ENCODE data around the gene CMPK2.
A peak's percentile ranks its signal among the peaks of the same experiment; 100 is the strongest.
"Not testable (repeated sequence)": the region's sequence is repeated elsewhere in the genome, so short reads cannot be mapped to it uniquely, and the experiment has no call there.

The CMPK2 gene

DNA sequence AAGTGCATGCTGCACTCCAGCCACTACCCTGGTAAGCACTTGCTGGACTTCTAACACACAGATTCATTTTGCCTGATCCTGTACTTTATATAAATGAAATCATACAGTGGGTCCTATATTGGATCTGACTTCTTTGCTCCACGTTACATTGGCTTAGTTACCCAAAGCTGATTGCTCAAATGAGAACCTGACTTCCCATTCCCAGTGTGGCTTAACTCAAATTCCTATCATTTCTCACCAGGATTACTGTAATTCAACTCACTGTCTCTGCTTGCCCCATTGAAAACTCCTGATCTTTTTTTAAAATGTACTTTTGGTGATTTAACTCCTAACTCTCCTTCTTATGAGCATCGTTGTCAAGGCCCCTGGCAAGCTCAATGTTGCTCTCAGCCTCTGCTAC, 13.3 kb upstream of the CMPK2 start:
- no peak for DNase-seq

DNA sequence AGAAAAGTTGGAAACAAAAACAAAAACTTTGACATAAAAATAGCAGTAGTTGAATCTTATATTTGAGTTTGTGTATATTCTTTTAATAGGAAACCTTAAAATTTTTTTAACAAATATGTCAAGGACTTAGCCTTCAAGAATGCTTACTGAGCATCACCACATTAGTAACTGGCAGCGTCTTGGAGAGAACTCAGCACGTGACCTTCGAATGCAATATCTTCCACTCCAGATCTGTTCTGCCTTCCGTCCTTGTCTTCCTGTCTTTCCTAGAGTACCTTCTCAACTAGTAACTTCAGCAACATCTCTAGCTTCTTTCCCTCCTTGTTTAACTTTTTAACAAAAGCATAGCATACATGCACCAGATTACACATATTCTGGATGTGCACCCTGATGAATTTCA, 12.8 kb upstream of the CMPK2 start:
- DNase-seq, result no peak

DNA sequence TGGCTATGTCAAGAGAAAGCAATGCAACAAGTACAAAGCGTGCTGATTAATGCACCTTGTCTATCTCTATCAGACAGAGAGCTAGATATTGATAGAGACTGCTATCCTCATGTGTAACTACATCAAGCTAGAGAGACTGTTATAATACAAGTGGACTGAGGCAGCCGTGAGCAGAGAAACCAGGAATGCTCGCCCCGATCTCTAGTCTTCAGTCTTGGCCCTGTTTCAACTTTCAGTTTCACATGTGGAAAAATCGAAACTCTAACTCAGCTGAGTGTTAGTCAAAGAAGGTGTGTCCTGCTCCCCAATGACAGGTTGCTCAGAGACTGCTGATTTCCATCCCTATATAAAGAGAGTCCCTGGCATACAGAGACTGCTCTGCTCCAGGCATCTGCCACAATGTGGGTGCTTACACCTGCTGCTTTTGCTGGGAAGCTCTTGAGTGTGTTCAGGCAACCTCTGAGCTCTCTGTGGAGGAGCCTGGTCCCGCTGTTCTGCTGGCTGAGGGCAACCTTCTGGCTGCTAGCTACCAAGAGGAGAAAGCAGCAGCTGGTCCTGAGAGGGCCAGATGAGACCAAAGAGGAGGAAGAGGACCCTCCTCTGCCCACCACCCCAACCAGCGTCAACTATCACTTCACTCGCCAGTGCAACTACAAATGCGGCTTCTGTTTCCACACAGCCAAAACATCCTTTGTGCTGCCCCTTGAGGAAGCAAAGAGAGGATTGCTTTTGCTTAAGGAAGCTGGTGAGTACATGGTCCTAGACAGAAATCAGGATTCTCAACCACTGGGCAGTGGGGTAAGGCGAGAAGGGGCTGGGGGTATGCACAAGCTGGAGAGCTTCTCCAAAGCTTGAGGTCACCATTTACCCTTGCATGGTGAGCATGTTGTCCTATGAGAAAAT, 11.9 kb upstream of the CMPK2 start, which contains the start of gene RSAD2:
RSAD2 (plus strand) TSS at position 376 of the 903 bp plus-strand sequence; CDS start at position 400, 24 bp downstream.
- DNase-seq, result peak; percentile 45

DNA sequence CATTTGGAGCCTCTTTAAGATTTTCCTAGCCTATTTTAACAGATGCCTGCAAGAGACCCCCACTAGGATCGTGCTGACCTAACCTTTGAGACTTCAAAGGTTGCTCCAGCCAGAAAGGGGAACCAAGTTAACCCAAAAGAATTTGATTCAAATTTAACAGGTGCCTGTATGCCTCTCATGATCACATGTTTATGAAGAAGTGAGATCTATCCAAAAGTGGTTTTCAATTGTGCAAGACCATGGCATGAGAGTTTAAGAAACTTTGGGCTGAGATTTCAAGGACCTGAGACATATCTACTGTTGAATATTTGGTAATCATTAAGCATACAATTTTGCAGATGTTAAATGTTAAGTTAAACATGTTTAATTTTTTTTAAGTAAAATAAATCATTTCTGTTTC, 10.6 kb upstream of the CMPK2 start:
- DNase-seq, result no peak

DNA sequence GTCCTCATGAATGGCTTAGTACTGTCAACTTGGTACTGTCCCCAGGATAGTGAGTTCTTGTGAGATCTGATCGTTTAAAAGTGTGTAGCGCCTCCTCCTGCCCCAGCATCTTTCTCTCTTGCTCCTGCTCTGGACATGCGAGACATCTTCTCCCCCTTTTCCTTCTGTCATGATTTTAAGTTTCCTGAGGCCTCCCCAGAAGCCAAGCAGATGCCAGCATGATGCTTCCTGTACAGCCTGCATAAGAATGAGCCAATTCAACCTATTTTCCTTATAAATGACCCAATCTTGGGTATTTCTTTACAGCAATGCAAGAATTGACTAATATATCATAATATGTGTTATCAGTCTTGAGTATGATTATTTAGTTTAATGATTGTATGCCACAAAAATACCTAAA, 8.3 kb upstream of the CMPK2 start:
- DNase-seq, result no peak

DNA sequence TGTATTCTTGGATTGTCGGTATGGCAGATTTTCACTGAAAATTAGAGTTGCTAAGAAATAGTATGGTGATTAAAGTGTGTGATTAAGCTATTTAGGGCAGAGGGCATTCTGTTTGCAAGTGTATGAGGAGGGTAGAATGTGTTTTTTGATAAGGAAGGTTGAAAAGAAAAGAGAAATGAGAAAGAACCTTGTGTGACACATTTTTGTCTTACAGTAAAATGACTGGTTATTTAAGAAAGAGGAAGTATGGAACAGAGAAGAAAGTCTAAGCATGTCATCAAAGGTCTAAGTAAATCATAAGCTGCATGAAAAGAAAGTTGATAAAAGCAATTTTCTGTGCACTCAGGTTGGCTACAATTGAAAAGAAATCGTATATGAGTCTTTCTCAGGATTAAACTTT, 6.7 kb upstream of the CMPK2 start:
- DNase-seq, result no peak

DNA sequence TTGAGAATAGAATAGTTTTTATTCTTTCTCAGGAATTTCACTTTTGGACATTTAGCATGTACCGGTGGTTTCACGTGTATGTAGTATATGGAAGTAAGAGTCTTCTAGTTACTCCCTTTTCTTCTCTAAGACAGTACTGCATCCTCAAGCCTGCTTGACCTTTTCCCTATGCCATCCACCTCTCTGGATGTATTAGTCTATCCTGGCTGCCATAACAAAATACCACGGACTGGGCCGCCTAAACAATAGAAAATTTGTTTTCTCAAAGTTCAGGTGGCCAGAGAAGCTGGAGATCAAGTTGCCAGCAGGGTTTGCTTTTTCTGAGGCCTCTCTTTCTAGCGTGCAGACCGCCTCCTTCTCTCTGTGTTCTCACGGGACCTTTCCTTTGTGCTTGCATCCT, 1.3 kb upstream of the CMPK2 start:
- no peak for DNase-seq

DNA sequence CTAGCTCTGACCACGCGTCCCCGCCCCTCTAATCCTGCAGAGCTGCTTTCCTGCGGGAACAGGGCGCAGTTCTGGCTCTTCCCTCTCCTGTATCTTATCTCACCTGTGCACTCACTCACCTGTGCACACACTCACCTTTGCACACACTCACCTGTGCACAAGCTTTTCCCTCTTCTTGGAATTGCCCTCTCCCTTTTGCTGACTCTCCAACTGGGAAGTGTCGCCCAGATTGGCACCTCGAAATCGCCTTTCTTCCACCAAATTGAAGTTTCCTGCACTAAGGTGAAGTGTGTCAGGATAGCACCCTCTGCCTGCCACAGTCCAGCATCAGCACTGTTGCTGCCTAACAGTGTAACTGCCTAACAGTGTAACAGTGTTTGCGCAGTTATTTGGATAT, 566 bp upstream of the CMPK2 start:
- peak; percentile 5 for DNase-seq

DNA sequence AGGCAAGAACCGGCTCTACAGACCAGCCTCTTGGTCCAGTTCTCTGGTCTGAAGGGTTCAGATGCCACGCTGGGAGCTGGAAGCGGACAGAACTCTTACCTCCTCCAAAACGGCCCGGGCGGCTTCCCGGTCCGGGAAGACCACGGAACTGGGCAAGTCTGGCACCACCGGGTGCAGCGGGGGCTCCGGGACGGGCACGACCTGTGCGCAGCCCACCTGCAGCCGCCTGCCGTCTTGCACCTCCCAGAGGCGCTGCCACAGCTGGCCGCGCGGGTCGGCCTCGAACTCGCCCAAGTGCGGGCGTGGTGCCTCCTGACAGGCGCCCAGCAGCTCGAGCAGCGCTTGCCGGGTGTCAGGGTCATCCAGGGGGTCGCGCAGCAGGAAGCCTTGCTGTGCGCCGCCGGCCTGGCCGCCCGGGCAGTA, 773 bp downstream of the CMPK2 start:
- no peak for DNase-seq

DNA sequence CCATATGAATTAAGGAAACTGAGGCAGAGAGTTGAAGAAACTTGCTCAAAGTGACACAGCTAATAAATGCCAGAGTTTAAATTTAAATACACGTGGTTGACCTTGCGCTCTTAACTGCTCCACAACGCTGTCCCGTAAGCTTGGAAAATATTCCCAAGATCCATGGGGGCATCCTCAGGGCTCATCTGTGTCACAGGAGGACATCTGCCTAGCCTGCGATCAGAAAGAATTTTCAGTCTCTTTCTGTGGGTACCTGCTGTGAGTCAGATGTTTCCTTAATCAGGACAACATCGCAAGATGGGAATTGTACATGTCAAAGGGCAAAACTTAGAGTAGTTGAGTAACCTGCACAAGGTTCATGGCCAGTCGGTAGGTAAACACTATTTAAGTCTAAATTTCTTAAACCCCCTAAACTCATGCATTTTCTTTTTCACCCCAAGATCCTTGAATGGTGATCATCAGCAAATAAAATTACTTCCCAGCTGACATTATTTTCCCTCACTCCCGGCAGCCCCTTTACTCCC, 1.4 kb downstream of the CMPK2 start:
- no peak for DNase-seq

DNA sequence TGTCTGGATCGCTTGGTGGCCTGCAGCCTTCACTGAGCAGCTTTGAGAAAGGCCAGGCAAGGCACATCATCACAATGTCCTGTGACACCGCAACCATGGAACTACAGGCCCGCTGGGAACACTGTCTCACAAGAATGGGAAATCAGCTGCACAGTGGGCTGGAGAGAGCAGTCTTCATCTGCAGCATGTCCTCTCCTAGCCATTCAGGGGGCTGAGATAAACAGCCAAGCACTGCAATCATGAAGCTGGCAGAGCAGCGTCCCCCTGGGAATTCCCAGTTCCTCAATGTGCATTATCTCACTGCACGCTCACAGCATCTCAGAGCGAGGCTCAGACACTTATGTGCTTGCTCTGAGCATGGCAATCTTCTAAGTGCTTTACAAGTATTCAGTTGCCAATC, 1.9 kb downstream of the CMPK2 start:
- no peak for DNase-seq

DNA sequence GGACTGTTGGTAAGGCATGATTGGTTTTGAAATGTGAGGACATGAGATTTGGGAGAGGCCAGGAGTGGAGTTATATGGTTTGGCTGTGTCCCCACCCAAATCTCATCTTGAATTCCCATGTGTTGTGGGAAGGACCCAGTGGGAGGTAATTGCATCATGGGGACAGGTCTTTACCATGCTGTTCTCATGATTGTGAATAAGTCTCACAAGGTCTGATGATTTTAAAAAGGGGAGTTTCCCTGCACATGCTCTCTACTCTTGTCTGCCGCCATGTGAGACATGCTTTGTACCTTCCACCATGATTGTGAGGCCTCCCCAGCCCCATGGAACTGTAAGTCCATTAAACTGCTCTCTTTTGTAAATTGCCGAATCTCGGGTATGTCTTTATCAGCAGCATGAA, 5.4 kb downstream of the CMPK2 start:
- no peak for DNase-seq

DNA sequence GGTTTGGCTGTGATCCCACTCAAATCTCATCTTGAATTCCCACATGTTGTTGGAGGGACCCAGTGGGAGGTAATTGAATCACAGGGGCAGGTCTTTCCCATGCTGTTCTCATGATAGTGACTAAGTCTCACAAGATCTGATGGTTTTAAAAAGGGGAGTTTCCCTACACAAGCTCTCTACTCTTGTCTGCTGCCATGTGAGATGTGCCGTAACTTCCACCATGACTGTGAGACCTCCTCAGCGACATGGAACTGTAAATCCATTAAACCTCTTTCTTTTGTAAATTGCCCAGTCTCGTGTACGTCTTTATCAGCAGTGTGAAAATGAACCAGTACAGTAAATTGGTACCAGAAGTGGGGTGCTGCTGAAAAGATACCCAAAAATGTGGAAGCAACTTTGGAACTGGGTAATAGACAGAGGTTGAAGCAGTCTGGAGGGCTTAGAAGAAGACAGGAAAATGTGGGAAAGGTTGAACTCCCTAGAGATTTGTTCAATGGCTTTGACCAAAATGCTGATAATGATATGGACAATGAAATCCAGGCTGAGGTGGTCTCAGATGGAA, 7.2 kb downstream of the CMPK2 start:
- not testable (repeated sequence) for DNase-seq

DNA sequence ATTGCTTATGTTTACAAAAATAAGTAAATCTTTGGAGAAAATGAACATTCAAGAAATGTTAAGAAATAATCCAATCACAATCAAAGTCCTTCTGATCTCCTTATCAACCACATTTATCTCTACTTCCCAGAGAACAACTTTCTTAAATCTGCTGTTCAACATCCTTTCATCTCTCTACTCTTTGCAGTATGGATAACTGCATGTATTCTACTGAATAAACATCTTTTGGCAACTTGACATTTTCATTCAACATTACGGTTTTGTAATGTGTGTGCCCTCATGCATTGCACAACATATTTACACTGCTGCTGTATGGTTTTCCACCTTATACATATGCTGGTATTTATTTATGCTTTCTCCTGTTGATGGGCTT, 9.2 kb downstream of the CMPK2 start:
- no peak for DNase-seq

DNA sequence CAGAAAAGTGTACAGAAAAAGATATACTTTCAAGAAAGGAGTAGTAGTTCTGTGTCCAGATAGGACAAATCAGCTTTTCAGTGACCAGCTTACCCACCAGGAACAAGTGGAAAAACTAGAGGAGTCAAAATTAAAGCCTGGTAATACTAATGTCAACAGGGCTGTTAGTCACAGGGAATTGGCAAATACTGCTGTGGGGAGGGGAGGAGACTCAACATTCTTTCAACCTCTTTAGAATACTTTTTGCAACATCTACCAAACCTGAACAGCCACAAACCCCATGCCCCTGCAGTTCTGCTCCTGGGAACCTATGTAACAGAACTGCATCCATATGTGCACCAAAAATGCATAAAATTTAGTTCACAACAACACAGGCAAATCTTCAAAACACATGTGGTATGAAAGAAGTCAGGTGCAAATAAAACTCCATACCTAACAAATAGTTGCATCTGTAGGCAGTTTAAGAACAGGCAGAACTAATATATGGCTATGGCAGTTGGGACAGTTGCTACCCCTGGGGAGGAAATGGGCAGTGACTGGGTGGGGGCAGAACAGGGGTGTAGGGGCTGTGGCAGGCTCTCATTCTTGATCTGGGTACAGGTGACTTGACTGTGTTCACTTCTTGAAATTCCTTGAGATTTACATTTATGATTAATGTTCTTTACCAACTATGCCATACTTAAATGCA, 9.7 kb downstream of the CMPK2 start:
- DNase-seq, result no peak

DNA sequence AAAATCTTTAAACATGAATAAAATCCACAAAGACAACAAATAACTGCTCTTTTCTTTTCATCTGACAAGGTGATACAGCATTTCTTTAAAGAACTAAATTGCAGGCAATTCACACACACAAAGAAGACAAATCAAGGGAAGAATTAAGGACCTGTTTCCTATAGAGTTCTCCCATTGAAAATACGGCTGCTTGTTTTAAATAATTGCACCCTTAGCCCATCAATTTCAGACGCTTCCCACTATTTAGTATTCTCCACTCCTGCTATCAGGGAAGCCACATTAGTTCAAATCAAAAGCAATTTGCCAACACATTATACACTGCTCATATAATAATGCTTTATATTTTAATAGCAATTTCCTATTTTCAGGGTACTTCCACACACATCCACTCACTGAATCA, 11.3 kb downstream of the CMPK2 start:
- no peak for DNase-seq

DNA sequence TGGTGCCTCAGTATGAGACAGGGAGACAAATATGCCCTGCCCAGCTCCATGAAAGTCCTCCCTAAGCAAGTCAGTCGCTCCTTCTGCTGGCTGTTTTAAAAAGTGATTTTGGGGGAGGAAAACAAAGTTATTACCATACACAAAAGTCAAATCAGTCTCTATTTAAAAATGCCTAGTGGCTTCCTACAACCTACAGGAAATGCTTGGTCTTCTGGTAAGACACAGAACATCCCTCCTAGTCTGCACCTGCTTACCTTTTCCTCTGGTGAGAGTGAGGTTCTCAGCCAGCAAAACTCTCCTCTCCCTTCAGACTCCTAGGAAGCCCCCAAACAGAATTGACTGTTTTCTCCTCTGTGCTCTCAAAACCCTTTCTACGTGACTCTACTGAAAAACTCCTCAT, 13.5 kb downstream of the CMPK2 start:
- no peak for DNase-seq

DNA sequence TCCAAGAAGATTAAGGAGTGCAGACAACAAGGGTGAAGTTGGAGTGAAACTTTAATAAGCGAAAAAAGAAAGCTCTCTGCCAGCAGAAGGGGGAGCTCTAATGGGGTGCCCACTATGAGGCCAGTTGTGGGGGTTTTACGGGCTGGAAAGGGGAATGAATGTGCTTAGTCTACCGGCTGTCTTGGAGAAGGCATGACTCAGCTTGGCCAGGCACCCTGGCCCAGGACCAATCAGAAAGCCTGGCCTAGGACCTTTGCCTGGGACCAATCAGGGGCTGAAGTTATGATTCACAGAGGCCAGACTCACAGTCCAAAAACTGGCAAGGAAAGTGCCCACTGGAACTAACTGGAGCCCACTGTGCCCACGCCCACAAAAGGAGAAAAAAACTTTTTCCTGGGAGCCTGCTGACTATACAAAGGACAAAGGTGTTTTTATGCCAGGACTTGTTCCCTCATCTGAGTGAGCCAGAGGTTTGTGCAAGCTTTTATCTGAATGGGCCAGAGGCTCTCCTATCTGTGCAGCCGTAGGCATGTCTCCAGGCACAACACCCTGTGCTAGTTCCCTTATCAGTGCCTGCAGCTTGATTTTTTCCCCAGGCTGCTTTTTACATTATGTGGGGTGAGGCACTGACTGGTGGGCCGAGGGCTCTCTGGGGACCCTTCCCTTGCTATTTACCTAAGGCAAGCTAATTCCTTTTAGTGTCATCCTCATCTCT, 18.6 kb downstream of the CMPK2 start:
- DNase-seq, result no peak

DNA sequence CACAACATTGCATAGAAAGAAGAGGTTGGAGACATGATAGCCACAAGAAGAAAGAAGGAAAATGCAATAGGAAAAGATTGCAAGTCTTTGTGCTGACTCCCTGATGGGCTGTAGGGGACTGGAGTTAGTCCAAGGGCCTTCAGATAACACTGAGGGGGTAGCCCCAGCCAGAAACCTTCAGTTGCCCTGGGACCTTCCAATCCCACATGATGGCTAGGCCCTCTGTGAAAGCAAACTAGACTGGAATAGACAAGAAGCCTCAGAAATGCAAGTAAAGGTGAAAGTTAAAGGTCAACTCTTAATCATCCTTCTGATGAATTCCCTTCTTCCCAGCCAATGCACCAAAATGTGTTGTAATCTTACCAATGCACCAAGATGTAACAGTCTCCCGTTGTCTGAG, 19.2 kb downstream of the CMPK2 start:
- DNase-seq, result no peak

DNA sequence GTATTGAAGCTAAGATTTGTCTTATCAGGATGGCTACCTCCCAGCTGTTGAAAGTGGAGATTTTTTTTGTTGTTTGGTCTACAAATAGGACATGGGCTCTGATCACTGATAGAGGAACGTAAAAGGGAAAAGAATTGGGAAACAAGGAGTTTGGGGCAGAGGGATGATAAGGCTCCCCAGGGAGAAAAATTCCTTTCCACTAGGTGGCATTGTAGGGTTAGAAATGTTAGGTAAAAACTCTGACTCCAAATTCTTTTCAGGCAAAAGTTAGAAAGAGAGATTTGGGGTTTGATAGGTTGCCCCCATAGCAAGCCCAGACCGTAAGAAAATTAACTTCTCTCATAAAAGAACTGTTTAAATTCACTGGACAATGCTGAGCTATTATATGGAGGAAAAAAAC, 19.8 kb downstream of the CMPK2 start:
- DNase-seq, result no peak

DNA sequence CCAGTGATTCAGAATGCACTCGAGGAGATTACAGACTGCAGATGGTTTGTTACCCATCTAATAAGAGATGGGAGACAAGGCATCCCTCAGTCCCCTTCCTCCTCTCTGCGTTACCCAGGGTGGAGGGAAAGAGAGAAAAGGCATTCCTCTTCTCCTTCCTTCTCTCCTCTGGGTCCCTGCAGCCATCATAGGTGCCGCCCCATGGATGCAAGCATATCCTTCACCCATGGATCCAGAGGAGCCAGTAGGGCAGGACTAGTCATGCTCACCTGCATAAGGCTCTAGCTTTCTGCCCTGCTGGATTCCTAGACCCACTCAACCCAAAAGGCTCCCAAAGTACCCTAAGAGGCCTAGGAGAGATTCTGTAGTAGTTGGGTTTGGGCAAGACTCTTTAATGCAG, 20.4 kb downstream of the CMPK2 start:
- DNase-seq, result no peak

DNA sequence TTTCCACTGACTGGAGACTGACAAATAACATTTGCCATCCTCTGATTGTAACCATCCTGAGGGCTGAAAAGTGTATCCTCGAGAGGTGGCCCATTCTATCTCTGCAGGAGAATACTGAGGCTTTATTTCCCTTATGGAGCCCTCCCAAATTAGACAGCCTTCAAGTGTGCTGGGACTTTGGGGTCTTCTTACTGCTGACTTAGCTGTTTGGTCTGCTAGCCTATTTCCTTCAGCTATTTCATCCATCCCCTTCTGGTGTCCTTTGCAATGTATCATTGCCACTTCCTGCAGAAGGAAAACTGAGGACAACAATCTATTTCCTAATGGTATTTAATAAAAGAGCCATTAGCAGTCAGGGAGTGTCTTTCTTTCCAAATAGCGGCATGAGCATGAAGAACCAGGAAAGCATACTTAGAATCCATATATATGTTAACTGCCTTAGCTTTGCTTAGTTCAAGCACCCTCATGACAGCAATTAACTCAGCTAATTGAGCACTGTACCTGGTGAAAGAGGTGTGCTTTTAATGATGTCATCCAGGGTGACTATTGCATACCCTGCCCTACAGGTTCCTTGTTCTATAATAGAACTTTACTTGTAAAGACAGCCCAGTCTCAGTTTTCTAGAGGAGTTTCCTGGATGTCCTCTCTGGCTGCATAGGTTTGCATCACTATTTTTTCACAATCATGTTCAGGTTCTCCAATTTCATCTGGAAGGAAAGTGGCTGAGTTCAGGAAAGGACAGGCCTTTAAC, 24.0 kb downstream of the CMPK2 start:
- DNase-seq, result no peak

Data from SHP77 treated with DMSO at 0.1 percent for 48 hours (cell line).